Measurements from ENCODE around the gene PLCL1. TPM values are rescaled to one million over a fixed set of nuclear protein-coding genes. Genes with fewer than 3 reads are reported as not detected.

The PLCL1 gene
- total and polyA plus RNA-seq, 4 donors: 5.1 to 15.7 (median 13.2) TPM

- ATAC-seq (ENCODE audit: low FRiP score) (no peak), DNase-seq (no peak)
- Histone ChIP-seq H3K9me3 (ENCODE audit: control insufficient read depth, low read length) (no peaks in the 10 kb centered on the region), H3K4me3 (ENCODE audit: low read length in 2 of 2) (no peak overlapping the region), H3K27me3 (ENCODE audit: control insufficient read depth in 1 of 2, insufficient read depth in 2 of 2, low read length in 1 of 2) (no peaks in the 10 kb centered on the region), H3K36me3 (ENCODE audit: control insufficient read depth in 1 of 2, insufficient read depth in 2 of 2, low read length in 1 of 2) (no peaks in the 10 kb centered on the region), H3K27ac (ENCODE audit: low read depth in 1 of 2, low read length in 2 of 2) (peak overlapping the region in 1 of 2 donors; percentile 33), H3K4me1 (ENCODE audit: control insufficient read depth in 1 of 2, insufficient read depth in 2 of 2, low read length in 2 of 2) (peaks cover 8 to 19% of the 10 kb centered on the region in 2 donors)
- intact Hi-C loops (cut with DNase I): no loop called here
- WGBS, 2 donors: 50% methylated on average over 2 of the region's 2 CpGs
These were observed 110.4 kb downstream of the PLCL1 start for GRCh38 chr2:197914778-197915177.

DNA sequence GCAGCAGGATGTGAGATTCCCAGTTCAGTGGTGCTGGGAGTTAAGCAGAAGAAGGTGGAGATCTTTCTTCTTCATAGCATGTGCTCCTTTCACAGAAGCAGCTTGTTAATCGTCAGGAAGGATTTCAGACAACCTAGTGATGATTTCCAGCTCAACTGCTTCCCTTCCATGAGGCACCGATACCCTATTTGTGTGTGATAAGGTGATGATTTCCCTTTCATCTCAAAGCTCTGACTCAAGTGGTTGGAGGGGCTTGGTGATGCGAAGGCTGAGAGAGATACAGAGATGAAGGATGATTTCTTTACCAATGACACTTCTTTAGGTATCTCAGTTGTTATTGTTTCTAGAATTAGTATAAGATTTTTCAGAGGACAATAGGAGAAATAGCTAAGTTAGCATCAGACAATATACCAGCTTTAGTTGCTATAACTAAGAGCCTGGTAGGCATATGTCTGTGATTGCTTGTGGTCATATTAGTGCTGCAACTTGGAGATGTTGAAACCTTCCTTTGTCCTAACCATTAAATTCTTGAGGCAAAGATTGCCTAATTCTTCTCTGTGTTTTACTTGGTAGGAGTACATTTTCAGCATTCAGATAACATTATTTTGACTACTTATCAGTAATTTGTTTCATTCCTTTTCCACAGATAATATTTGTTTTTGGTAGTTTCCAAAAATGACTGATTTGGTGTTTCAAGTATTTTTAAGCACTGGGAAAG, 111.3 kb downstream of the PLCL1 start:
- intact Hi-C loops (cut with DNase I): no loop called here
- ATAC-seq (ENCODE audit: low FRiP score): peak; percentile 71
- Histone ChIP-seq H3K36me3 (ENCODE audit: control insufficient read depth in 1 of 2, insufficient read depth in 2 of 2, low read length in 1 of 2) (no peaks in the 10 kb centered on the region), H3K27me3 (ENCODE audit: control insufficient read depth in 1 of 2, insufficient read depth in 2 of 2, low read length in 1 of 2) (no peaks in the 10 kb centered on the region), H3K9me3 (ENCODE audit: control insufficient read depth, low read length) (no peaks in the 10 kb centered on the region), H3K4me3 (ENCODE audit: low read length in 2 of 2) (no peak overlapping the region), H3K27ac (ENCODE audit: low read depth in 1 of 2, low read length in 2 of 2) (peak overlapping the region in 1 of 2 donors; percentile 37), H3K4me1 (ENCODE audit: control insufficient read depth in 1 of 2, insufficient read depth in 2 of 2, low read length in 2 of 2) (peaks cover 8 to 19% of the 10 kb centered on the region in 2 donors)
- WGBS, 2 donors: 36 to 49% methylated on average over 3 of the region's 3 CpGs
- DNase-seq: no peak

DNA sequence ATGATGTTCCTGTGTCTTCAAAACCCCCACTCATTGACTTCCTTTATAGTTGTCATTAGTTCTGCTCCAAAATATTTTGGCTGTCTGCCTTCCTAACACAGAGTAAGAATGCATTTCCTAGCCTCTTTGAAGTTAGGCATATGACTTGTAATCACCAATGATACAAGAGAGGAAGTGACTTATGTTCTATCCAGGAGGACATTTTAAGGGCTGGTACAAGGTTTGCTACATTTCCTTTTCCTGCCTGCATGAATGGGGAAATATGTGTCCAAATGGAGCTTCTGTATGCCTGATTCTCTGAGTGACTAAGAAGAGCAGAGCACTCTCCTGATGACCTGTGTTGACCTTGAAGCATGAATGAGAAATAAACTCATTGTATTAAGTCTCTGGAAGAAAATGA, 115.1 kb downstream of the PLCL1 start:
- no peak for ATAC-seq (ENCODE audit: low FRiP score)

DNA sequence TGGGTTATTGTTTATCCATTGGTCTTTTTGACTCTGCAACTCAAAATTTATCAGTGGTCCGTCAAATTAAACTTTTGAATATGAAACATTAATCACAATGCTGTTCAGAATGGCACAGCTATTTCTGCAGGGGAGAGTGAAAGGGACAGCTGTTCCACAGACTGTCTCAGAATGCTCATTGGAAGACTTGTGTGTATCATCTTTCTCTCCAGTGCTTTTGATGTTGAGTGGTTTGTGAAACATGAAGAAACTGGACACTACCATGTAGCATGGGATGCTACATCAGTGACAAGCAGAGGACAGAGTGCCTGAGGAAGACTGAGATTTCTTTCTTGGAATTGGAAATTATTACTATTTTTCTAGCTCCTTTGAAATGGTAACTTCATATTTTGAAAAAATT, 115.7 kb downstream of the PLCL1 start:
- ATAC-seq (ENCODE audit: low FRiP score): no peak
- Histone ChIP-seq H3K4me3 (ENCODE audit: low read length in 2 of 2) (no peak overlapping the region), H3K27ac (ENCODE audit: low read depth in 1 of 2, low read length in 2 of 2) (no peak overlapping the region), H3K27me3 (ENCODE audit: control insufficient read depth in 1 of 2, insufficient read depth in 2 of 2, low read length in 1 of 2) (no peaks in the 10 kb centered on the region), H3K9me3 (ENCODE audit: control insufficient read depth, low read length) (no peaks in the 10 kb centered on the region), H3K36me3 (ENCODE audit: control insufficient read depth in 1 of 2, insufficient read depth in 2 of 2, low read length in 1 of 2) (no peaks in the 10 kb centered on the region), H3K4me1 (ENCODE audit: control insufficient read depth in 1 of 2, insufficient read depth in 2 of 2, low read length in 2 of 2) (peaks cover 3 to 11% of the 10 kb centered on the region in 2 donors)
- WGBS, 2 donors: 64 to 77% methylated on average over 1 of the region's 1 CpG
- intact Hi-C loops (cut with DNase I): no loop called here
- no peak for DNase-seq

More for the DNA sequence above, 115.1 kb downstream of the PLCL1 start:
- H3K36me3 ChIP-seq (ENCODE audit: control insufficient read depth in 1 of 2, insufficient read depth in 2 of 2, low read length in 1 of 2): no peaks in the 10 kb centered on the region
- H3K4me3 ChIP-seq (ENCODE audit: low read length in 2 of 2): no peak overlapping the region
- intact Hi-C loops (cut with DNase I): no loop called here
- H3K27ac ChIP-seq (ENCODE audit: low read depth in 1 of 2, low read length in 2 of 2): no peak overlapping the region
- peaks cover 6 to 13% of the 10 kb centered on the region in 2 donors for H3K4me1 ChIP-seq (ENCODE audit: control insufficient read depth in 1 of 2, insufficient read depth in 2 of 2, low read length in 2 of 2)
- H3K9me3 ChIP-seq (ENCODE audit: control insufficient read depth, low read length): no peaks in the 10 kb centered on the region
- DNase-seq: no peak
- H3K27me3 ChIP-seq (ENCODE audit: control insufficient read depth in 1 of 2, insufficient read depth in 2 of 2, low read length in 1 of 2): no peaks in the 10 kb centered on the region

- H3K27me3 ChIP-seq (ENCODE audit: control insufficient read depth in 1 of 2, insufficient read depth in 2 of 2, low read length in 1 of 2): no peaks in the 10 kb centered on the region
- no peaks in the 10 kb centered on the region for H3K36me3 ChIP-seq (ENCODE audit: control insufficient read depth in 1 of 2, insufficient read depth in 2 of 2, low read length in 1 of 2)
- DNase-seq (no peak), ATAC-seq (ENCODE audit: low FRiP score) (no peak)
- no peak overlapping the region for H3K4me3 ChIP-seq (ENCODE audit: low read length in 2 of 2)
- H3K4me1 ChIP-seq (ENCODE audit: control insufficient read depth in 1 of 2, insufficient read depth in 2 of 2, low read length in 2 of 2): peaks cover 2 to 11% of the 10 kb centered on the region in 2 donors
- no peaks in the 10 kb centered on the region for H3K9me3 ChIP-seq (ENCODE audit: control insufficient read depth, low read length)
- intact Hi-C loops (cut with DNase I): no loop called here
- 87 to 88% methylated on average over 5 of the region's 5 CpGs for WGBS, 2 donors
- no peak overlapping the region for H3K27ac ChIP-seq (ENCODE audit: low read depth in 1 of 2, low read length in 2 of 2)
These were observed 116.3 kb downstream of the PLCL1 start for GRCh38 chr2:197920592-197921201.

- ATAC-seq (ENCODE audit: low FRiP score): no peak
- intact Hi-C loops (cut with DNase I): no loop called here
- H3K4me1 ChIP-seq (ENCODE audit: control insufficient read depth in 1 of 2, insufficient read depth in 2 of 2, low read length in 2 of 2): peaks cover 0 to 10% of the 10 kb centered on the region in 2 donors
- H3K27me3 ChIP-seq (ENCODE audit: control insufficient read depth in 1 of 2, insufficient read depth in 2 of 2, low read length in 1 of 2): no peaks in the 10 kb centered on the region
- no peaks in the 10 kb centered on the region for H3K36me3 ChIP-seq (ENCODE audit: control insufficient read depth in 1 of 2, insufficient read depth in 2 of 2, low read length in 1 of 2)
- H3K9me3 ChIP-seq (ENCODE audit: control insufficient read depth, low read length): no peaks in the 10 kb centered on the region
- no peak overlapping the region for H3K4me3 ChIP-seq (ENCODE audit: low read length in 2 of 2)
- no peak overlapping the region for H3K27ac ChIP-seq (ENCODE audit: low read depth in 1 of 2, low read length in 2 of 2)
- WGBS, 2 donors: 76 to 77% methylated on average over 5 of the region's 5 CpGs
- DNase-seq: no peak
These were observed 120.1 kb downstream of the PLCL1 start for GRCh38 chr2:197924483-197924882.

DNA sequence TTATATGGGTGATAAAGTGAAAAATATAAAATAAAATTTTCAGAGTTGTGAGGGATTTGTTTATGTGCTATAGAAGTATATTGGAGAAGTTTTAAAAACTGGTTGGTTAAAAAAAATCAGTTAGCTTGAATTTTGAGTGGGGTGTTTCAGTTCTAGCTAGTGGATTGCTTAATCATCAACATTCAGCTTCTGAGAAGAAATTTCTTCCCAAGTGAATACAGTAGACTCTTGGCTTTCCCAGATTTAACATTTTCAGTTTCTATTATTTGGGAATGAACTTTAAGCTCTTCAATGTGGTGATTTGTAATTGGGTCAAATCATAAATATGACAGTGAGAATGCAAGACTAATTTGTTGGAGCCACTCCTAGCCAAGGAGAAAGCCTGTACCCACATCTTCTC, 120.8 kb downstream of the PLCL1 start:
- ATAC-seq (ENCODE audit: low FRiP score): no peak
- H3K4me3 ChIP-seq (ENCODE audit: low read length in 2 of 2): no peak overlapping the region
- H3K9me3 ChIP-seq (ENCODE audit: control insufficient read depth, low read length): no peaks in the 10 kb centered on the region
- DNase-seq: no peak
- H3K4me1 ChIP-seq (ENCODE audit: control insufficient read depth in 1 of 2, insufficient read depth in 2 of 2, low read length in 2 of 2): peaks cover 0 to 8% of the 10 kb centered on the region in 2 donors
- no peaks in the 10 kb centered on the region for H3K36me3 ChIP-seq (ENCODE audit: control insufficient read depth in 1 of 2, insufficient read depth in 2 of 2, low read length in 1 of 2)
- H3K27me3 ChIP-seq (ENCODE audit: control insufficient read depth in 1 of 2, insufficient read depth in 2 of 2, low read length in 1 of 2): no peaks in the 10 kb centered on the region
- H3K27ac ChIP-seq (ENCODE audit: low read depth in 1 of 2, low read length in 2 of 2): no peak overlapping the region
- intact Hi-C loops (cut with DNase I): no loop called here

GRCh38 chr2:197925976-197926375, 121.6 kb downstream of the PLCL1 start:
- intact Hi-C loops (cut with DNase I): no loop called here
- no peaks in the 10 kb centered on the region for H3K36me3 ChIP-seq (ENCODE audit: control insufficient read depth in 1 of 2, insufficient read depth in 2 of 2, low read length in 1 of 2)
- H3K27ac ChIP-seq (ENCODE audit: low read depth in 1 of 2, low read length in 2 of 2): no peak overlapping the region
- H3K4me3 ChIP-seq (ENCODE audit: low read length in 2 of 2): no peak overlapping the region
- no peaks in the 10 kb centered on the region for H3K9me3 ChIP-seq (ENCODE audit: control insufficient read depth, low read length)
- DNase-seq (no peak), ATAC-seq (ENCODE audit: low FRiP score) (no peak)
- H3K27me3 ChIP-seq (ENCODE audit: control insufficient read depth in 1 of 2, insufficient read depth in 2 of 2, low read length in 1 of 2): no peaks in the 10 kb centered on the region
- peaks cover 0 to 8% of the 10 kb centered on the region in 2 donors for H3K4me1 ChIP-seq (ENCODE audit: control insufficient read depth in 1 of 2, insufficient read depth in 2 of 2, low read length in 2 of 2)

DNA sequence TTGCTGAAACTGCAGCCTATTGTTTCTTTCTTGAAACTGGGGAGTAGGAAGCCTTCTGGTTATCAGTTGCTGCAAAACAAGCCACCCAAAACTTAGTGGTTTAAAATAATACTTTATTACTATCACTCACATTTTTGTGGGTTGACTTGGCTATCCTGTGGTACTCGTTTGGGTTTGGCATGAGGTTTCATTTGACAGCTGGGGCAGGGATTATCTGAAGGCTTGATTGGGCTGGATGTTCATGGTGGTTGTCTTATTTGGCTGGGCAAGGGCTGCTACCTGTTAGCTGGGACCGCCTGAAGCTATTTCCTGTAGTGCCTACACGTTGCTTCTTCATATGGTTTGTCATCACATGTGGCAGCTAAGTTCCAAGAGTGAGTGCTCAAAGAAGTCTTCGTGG, 122.3 kb downstream of the PLCL1 start:
- intact Hi-C loops (cut with DNase I): no loop called here
- no peak overlapping the region for H3K4me3 ChIP-seq (ENCODE audit: low read length in 2 of 2)
- no peaks in the 10 kb centered on the region for H3K27me3 ChIP-seq (ENCODE audit: control insufficient read depth in 1 of 2, insufficient read depth in 2 of 2, low read length in 1 of 2)
- DNase-seq (no peak), ATAC-seq (ENCODE audit: low FRiP score) (no peak)
- H3K36me3 ChIP-seq (ENCODE audit: control insufficient read depth in 1 of 2, insufficient read depth in 2 of 2, low read length in 1 of 2): no peaks in the 10 kb centered on the region
- H3K4me1 ChIP-seq (ENCODE audit: control insufficient read depth in 1 of 2, insufficient read depth in 2 of 2, low read length in 2 of 2): peaks cover 0 to 8% of the 10 kb centered on the region in 2 donors
- H3K27ac ChIP-seq (ENCODE audit: low read depth in 1 of 2, low read length in 2 of 2): no peak overlapping the region
- no peaks in the 10 kb centered on the region for H3K9me3 ChIP-seq (ENCODE audit: control insufficient read depth, low read length)
- 61 to 62% methylated on average over 4 of the region's 4 CpGs for WGBS, 2 donors
